Sigmoid colon (tissue), 4 donors: ENCODE results near the gene USP2.

ENCODE experiments used
- CTCF ChIP-seq, 4 experiments: fragments of 450-650 bp in 3 of 4; fragments of 200-600 bp in 1 of 4; IDR thresholded peaks; one replicate each; pipeline ENCODE4 v1.5.1; 2016 to 2019; ENCODE audit warnings: antibody characterized with exemption in 4 of 4, mild to moderate bottlenecking in 3 of 4, moderate library complexity in 2 of 4
- POLR2A ChIP-seq, 2 donors: fragments of 450-650 bp; IDR thresholded peaks; one replicate each; pipeline ENCODE4 v1.6.1; 2016; ENCODE audit warnings: antibody characterized with exemption in 2 of 2, mild to moderate bottlenecking in 2 of 2, moderate library complexity in 2 of 2
- POLR2AphosphoS5 ChIP-seq, 4 donors: sonication (generic); formaldehyde crosslinking; IDR thresholded peaks; one replicate each; pipeline ENCODE4 v1.6.1; 2017; ENCODE audit warnings: antibody characterized with exemption in 4 of 4

- TF ChIP-seq POLR2A (IDR thresholded peaks at IDR 0.05): no peak
- TF ChIP-seq CTCF (IDR thresholded peaks at IDR 0.05): no peak
- no peak for TF ChIP-seq POLR2AphosphoS5 (IDR thresholded peaks at IDR 0.05)
These were observed 24.4 kb downstream of the USP2 start for GRCh38 chr11:119357074-119357473.
